A673 (cell line): ENCODE measurements around the gene NSMCE4A. TPM values are rescaled to one million over a fixed set of nuclear protein-coding genes. Genes with fewer than 3 reads are reported as not detected.
"Not testable (repeated sequence)": the region's sequence is repeated elsewhere in the genome, so short reads cannot be mapped to it uniquely, and the experiment has no call there.

Experiments used
- BruUV-seq: library from RNA; stranded (reverse); fragments of 400-500 nt; replicated peaks from 2 replicates; lab custom pipeline; 2021; lab: Mats Ljungman, UMichigan
- CTCF ChIA-PET: fragments of 300-600 bp; sonication (Branson Sonifier 250); formaldehyde crosslinking; loops from one replicate; lab custom pipeline; 2022; ENCODE audit warnings: antibody characterized with exemption; lab: Charles Lee
- POLR2A ChIA-PET: fragments of 300-600 bp; sonication (Branson Sonifier 250); formaldehyde crosslinking; loops from one replicate; lab custom pipeline; 2022; ENCODE audit warnings: antibody characterized with exemption; ENCODE audit not compliant: low non-redundant PET; lab: Charles Lee
- DNase-seq: peaks from one replicate; pipeline ENCODE4 v3.0.0-alpha.2; 2015; ENCODE audit warnings: low spot score
- H3K27ac ChIP-seq: fragments of 200-600 bp; sonication (generic); 2 replicates; pipeline ENCODE4 v1.5.1; 2016; ENCODE audit warnings: mixed run types, low read depth, mild to moderate bottlenecking, mixed read lengths, antibody characterized with exemption, low read length; ENCODE audit not compliant: poor library complexity, severe bottlenecking
- H3K27me3 ChIP-seq: fragments of 200-600 bp; sonication (generic); replicated peaks from 2 replicates; pipeline ENCODE4 v1.6.1; 2017; ENCODE audit warnings: mixed run types, low read depth, mild to moderate bottlenecking, mixed read lengths, antibody characterized with exemption, low read length; ENCODE audit not compliant: insufficient read depth, poor library complexity
- H3K36me3 ChIP-seq: fragments of 200-600 bp; sonication (generic); 2 replicates; pipeline ENCODE4 v1.6.1; 2016; ENCODE audit warnings: mixed run types, mild to moderate bottlenecking, mixed read lengths, antibody characterized with exemption, low read length; ENCODE audit not compliant: insufficient read depth, poor library complexity, severe bottlenecking
- H3K4me1 ChIP-seq: fragments of 200-600 bp; sonication (generic); 2 replicates; pipeline ENCODE4 v1.6.1; 2017; ENCODE audit warnings: mixed run types, mild to moderate bottlenecking, mixed read lengths, antibody characterized with exemption, low read length; ENCODE audit not compliant: insufficient read depth, poor library complexity, severe bottlenecking
- H3K4me3 ChIP-seq: fragments of 200-600 bp; sonication (generic); 2 replicates; pipeline ENCODE4 v1.5.1; 2016; ENCODE audit warnings: low read depth, mixed run types, mild to moderate bottlenecking, mixed read lengths, low read length; ENCODE audit not compliant: poor library complexity, severe bottlenecking
- H3K9me3 ChIP-seq: fragments of 200-600 bp; sonication (generic); 2 replicates; pipeline ENCODE4 v1.6.1; 2016; ENCODE audit warnings: mixed run types, low read depth, mild to moderate bottlenecking, mixed read lengths, antibody characterized with exemption, low read length; ENCODE audit not compliant: poor library complexity, severe bottlenecking
- CTCF ChIP-seq: fragments of 300-800, 200-600 bp; sonication (generic); conservative IDR thresholded peaks from 2 replicates; pipeline ENCODE4 v1.5.1; 2017; ENCODE audit warnings: low read depth, mild to moderate bottlenecking, antibody characterized with exemption, low read length, moderate library complexity, mixed read lengths
- EZH2 ChIP-seq: fragments of 200-600 bp; sonication (generic); IDR thresholded peaks from 2 replicates; pipeline ENCODE4 v1.6.1; 2017; ENCODE audit warnings: borderline replicate concordance, low read depth, mild to moderate bottlenecking, mixed read lengths, antibody characterized with exemption, low read length; ENCODE audit not compliant: poor library complexity, severe bottlenecking
- intact Hi-C: fragments of 100-400 bp; cut with micrococcal nuclease; formaldehyde crosslinking; loops from one replicate; pipeline ENCODE4 v1.10.0; 2022; ENCODE audit not compliant: unreplicated experiment
- total RNA-seq: library from RNA; stranded (reverse); gene quantifications from 2 replicates; pipeline ENCODE4 v1.2.3, GENCODE V29; 2021

Gene NSMCE4A
- total RNA-seq, 1 experiment from 2014 or later, result 71.7 TPM

GRCh38 chr10:121999301-121999700 lies 24.3 kb upstream of the NSMCE4A start:
- Histone ChIP-seq H3K4me3 (no peak overlapping the region), H3K27ac (no peak overlapping the region), H3K4me1 (no peaks in the 10 kb centered on the region), H3K27me3 (peaks cover 3% of the 10 kb centered on the region), H3K9me3 (no peaks in the 10 kb centered on the region), H3K36me3 (no peaks in the 10 kb centered on the region)
- POLR2A ChIA-PET, result no interaction called here
- BruUV-seq, result no TSS peak
- no peak for TF ChIP-seq EZH2
- TF ChIP-seq CTCF, result no peak
- CTCF ChIA-PET, result no interaction called here
- DNase-seq, result no peak
- intact Hi-C loops, result no loop called here

GRCh38 chr10:121998462-121998861 lies 23.4 kb upstream of the NSMCE4A start:
- intact Hi-C loops, result no loop called here
- H3K4me1 ChIP-seq, result no peaks in the 10 kb centered on the region
- TF ChIP-seq CTCF, result no peak
- TF ChIP-seq EZH2, result no peak
- ChIA-PET CTCF (no interaction called here), POLR2A (no interaction called here)
- H3K9me3 ChIP-seq, result no peaks in the 10 kb centered on the region
- DNase-seq, result no peak
- H3K36me3 ChIP-seq, result no peaks in the 10 kb centered on the region
- no peak overlapping the region for H3K4me3 ChIP-seq
- peaks cover 3% of the 10 kb centered on the region for H3K27me3 ChIP-seq
- H3K27ac ChIP-seq, result no peak overlapping the region
- BruUV-seq, result no TSS peak

DNA sequence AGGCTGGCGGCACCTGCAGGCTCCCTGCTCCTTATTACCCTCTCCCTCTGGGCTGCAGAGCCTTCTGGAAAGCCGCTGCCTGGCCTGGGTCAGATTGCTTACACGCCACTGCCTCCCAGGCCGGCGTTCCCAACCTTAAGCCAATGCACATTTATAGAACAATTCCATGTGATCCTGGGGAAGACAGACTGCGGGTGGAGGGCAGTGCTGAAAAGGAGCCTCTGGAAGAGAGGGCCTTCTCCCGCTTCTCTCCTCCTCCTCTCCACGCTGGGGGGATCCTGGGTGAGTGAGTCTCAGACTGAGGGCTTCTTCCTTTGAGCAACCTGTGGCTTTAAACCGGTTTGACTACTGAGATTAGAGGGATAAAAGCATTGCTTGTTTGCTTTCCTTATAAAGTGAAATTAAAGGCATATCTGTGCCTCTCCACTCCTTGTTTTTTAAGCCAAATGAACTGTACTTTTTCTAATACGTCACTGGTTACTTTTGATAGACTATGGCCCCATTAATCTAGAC lies 19.5 kb upstream of the NSMCE4A start:
- no TSS peak for BruUV-seq
- no peak for DNase-seq
- H3K27ac ChIP-seq, result no peak overlapping the region
- POLR2A ChIA-PET, result no interaction called here
- no peak overlapping the region for H3K4me3 ChIP-seq
- CTCF ChIA-PET, result no interaction called here
- no peaks in the 10 kb centered on the region for H3K4me1 ChIP-seq
- intact Hi-C loops, result no loop called here
- TF ChIP-seq EZH2, result no peak
- no peak for TF ChIP-seq CTCF
- peaks cover 3% of the 10 kb centered on the region for H3K27me3 ChIP-seq
- H3K36me3 ChIP-seq, result no peaks in the 10 kb centered on the region
- H3K9me3 ChIP-seq, result no peaks in the 10 kb centered on the region

- CTCF ChIA-PET, intact Hi-C loops, BruUV-seq: not testable (repeated sequence)
Observed at GRCh38 chr10:121991727-121992126, 16.7 kb upstream of the NSMCE4A start.

More at GRCh38 chr10:121991727-121992126, 16.7 kb upstream of the NSMCE4A start:
- H3K4me3 ChIP-seq, H3K27me3 ChIP-seq, H3K27ac ChIP-seq, H3K9me3 ChIP-seq, POLR2A ChIA-PET, H3K4me1 ChIP-seq, H3K36me3 ChIP-seq, DNase-seq: not testable (repeated sequence)
